AG04449 (cell line): ENCODE data around the gene CERT1.

Source experiments
- CTCF ChIA-PET: fragments of 350-600 bp; formaldehyde crosslinking; extraction: SDS; loops from one replicate; lab custom pipeline; 2021; ENCODE audit warnings: antibody characterized with exemption; lab: Yijun Ruan, JAX
- POLR2A ChIA-PET: fragments of 400-600, 350-600 bp; formaldehyde crosslinking; extraction: SDS; loops from one replicate; lab custom pipeline; 2020; ENCODE audit warnings: antibody characterized with exemption, inconsistent platforms; lab: Yijun Ruan, JAX
- DNase-seq: peaks from one replicate; pipeline ENCODE4 v3.0.0-alpha.2; 2010; ENCODE audit warnings: low read depth, low spot score
- H3K4me3 ChIP-seq: 2 replicates; pipeline ENCODE4 v1.5.1; 2011; ENCODE audit warnings: low read depth, mild to moderate bottlenecking, control low read depth, low read length
- TF ChIP-seq, protein P1 (sequence below): IDR thresholded peaks from one replicate; pipeline ENCODE4 v1.5.1; 2011; ENCODE audit warnings: mild to moderate bottlenecking, moderate library complexity, low read length, control low read depth, inconsistent platforms; ENCODE audit not compliant: insufficient read depth; ENCODE audit errors: missing control alignments

CERT1 gene

DNA sequence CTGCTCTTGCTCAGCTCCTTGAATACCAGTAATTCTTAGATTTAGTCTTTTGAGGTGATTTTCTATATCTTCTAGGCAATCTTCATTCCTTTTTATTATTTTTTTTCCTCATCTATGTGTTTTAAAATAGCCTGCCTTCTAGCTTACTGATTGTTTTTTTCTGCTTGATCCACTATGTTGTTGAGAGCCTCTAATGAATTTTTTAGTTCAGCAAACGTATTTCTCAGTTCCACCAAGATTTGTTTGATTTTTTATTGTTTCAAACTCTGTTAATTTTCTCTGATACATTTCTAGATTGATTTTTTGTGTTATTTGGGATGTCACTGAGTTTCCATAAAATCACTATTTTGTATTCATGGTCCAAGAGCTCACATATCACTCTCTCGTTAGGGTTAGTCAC lies 9.8 kb upstream of the CERT1 start:
- ChIA-PET CTCF (interaction anchor here (1.6 kb wide), 1 partner anchor 160 kb away, joined by 7 read pairs; no protein-coding TSS in a partner anchor), POLR2A (no interaction called here)
- no peak overlapping the region for H3K4me3 ChIP-seq
- no peak for DNase-seq
- TF ChIP-seq, protein P1, sequence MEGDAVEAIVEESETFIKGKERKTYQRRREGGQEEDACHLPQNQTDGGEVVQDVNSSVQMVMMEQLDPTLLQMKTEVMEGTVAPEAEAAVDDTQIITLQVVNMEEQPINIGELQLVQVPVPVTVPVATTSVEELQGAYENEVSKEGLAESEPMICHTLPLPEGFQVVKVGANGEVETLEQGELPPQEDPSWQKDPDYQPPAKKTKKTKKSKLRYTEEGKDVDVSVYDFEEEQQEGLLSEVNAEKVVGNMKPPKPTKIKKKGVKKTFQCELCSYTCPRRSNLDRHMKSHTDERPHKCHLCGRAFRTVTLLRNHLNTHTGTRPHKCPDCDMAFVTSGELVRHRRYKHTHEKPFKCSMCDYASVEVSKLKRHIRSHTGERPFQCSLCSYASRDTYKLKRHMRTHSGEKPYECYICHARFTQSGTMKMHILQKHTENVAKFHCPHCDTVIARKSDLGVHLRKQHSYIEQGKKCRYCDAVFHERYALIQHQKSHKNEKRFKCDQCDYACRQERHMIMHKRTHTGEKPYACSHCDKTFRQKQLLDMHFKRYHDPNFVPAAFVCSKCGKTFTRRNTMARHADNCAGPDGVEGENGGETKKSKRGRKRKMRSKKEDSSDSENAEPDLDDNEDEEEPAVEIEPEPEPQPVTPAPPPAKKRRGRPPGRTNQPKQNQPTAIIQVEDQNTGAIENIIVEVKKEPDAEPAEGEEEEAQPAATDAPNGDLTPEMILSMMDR = no peak

DNA sequence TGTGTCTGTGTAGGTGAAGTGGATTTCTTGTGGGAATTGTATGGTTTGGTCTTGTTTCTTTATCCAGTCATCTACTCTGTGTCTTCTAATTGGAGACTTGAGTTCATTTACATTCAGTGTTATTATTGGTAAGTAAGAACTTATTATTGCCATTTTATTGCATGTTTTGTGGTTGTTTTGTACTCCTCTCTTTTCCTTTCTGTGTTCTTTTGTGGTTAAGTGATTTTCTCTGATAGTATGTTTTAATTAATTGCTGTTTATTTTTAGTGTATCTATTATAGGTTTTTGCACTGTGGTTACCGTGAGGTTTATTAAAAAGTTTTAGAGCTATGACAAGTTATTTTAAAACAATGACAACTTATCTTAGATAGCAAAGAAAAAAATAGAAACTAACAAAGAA lies 8.3 kb upstream of the CERT1 start:
- ChIA-PET POLR2A (no interaction called here), CTCF (no interaction called here)
- H3K4me3 ChIP-seq = no peak overlapping the region
- DNase-seq = no peak
- TF ChIP-seq, protein P1 = no peak

GRCh38 chr5:75514323-75514722 lies 2.9 kb upstream of the CERT1 start:
- H3K4me3 ChIP-seq = no peak overlapping the region
- CTCF ChIA-PET = no interaction called here
- TF ChIP-seq, protein P1 = no peak
- no peak for DNase-seq
- POLR2A ChIA-PET = no interaction called here

DNA sequence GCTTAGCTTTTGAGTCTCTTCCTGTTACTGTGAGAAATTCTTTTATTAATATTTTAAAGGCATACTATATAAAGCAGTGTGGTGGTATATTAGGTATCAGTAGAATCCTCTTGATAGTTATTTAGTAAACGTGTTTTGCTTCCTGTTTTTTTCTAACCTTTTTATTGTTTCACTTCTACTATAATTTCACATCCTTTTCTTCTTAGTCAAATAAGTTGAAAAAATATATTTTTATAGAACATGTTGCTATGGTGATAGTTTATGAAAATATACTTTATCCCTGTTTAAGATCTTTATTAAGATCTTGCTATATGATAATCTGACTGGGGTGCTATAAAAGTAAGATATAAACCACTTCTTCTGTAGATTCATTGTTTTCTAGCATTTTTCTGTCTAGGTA lies 2.4 kb upstream of the CERT1 start:
- TF ChIP-seq, protein P1 = no peak
- no peak for DNase-seq
- H3K4me3 ChIP-seq = no peak overlapping the region
- POLR2A ChIA-PET = no interaction called here
- CTCF ChIA-PET = no interaction called here

DNA sequence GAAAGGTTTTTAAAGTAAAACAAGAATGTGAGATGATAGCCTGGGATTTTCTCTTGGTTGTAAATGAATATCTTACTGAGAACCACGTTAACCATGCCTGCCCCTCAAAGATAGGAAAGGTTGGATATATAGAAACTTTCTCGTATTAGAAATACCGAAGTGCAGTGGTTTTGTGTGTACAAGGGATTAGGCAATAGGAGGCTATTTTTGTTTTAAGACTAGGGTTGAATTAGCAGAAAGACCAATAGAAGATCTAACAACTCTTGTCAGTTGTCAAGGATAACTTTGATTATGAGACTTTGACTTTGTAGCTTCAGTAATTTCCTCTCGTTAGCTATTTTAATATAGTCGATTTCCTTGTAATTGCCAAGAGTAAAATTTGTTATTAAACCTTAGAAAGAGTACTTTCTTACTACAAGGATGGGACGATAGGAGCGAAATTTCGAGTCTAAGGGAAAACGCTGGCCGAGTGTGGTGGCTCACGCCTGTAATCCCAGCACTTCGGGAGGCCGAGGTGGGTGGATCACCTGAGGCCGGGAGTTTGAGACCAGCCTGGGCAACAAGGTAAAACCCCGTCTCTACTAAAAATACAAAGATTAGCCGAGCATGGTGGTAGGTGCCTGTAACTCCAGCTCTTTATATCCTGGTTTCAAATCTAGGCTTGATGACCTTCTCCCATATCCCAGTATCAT lies 1.1 kb upstream of the CERT1 start:
- POLR2A ChIA-PET = interaction anchor here (0.8 to 1.1 kb wide), 2 partner anchors 54 to 110 kb away, joined by 3 read pairs; no protein-coding TSS in a partner anchor
- DNase-seq = no peak
- TF ChIP-seq, protein P1 = no peak
- CTCF ChIA-PET = interaction anchor here (1.6 kb wide), 1 partner anchor 168 kb away, joined by 3 read pairs; no protein-coding TSS in a partner anchor
- peak overlapping the region; percentile 81 for H3K4me3 ChIP-seq

- TF ChIP-seq, protein P1 = no peak
- no peak for DNase-seq
- CTCF ChIA-PET = interaction anchor here (1.6 kb wide), 1 partner anchor 170 kb away, joined by 3 read pairs; no protein-coding TSS in a partner anchor
- POLR2A ChIA-PET = no interaction called here
- peak overlapping the region; percentile 82 for H3K4me3 ChIP-seq
These were observed 494 bp downstream of the CERT1 start for GRCh38 chr5:75510836-75511434.
